B cell (primary cell): ENCODE measurements around the gene PDE12.

Experiments
- CTCF ChIP-seq: fragments of 200-600 bp; IDR thresholded peaks from one replicate; pipeline ENCODE4 v1.8.0; 2022; ENCODE audit warnings: antibody characterized with exemption, mild to moderate bottlenecking
- EZH2 ChIP-seq: IDR thresholded peaks from 2 replicates; pipeline ENCODE4 v1.6.1; 2012; ENCODE audit warnings: borderline replicate concordance, low read depth, mild to moderate bottlenecking, moderate library complexity, low read length; ENCODE audit not compliant: insufficient read depth, poor library complexity, severe bottlenecking

GRCh38 chr3:57556459-57557084, 498 bp downstream of the PDE12 start:
- TF ChIP-seq CTCF (no peak), EZH2 (no peak)
